ENCODE data around the gene HTR5A.

The HTR5A gene

GRCh38 chr7:155119801-155120382, 49.8 kb downstream of the HTR5A start:
- no peak overlapping the region for H3K27ac ChIP-seq (replicated peaks)
- TF ChIP-seq SPI1 (IDR thresholded peaks at IDR 0.05; ENCODE audit: borderline replicate concordance, low read depth) = no peak
- TF ChIP-seq, protein P1, sequence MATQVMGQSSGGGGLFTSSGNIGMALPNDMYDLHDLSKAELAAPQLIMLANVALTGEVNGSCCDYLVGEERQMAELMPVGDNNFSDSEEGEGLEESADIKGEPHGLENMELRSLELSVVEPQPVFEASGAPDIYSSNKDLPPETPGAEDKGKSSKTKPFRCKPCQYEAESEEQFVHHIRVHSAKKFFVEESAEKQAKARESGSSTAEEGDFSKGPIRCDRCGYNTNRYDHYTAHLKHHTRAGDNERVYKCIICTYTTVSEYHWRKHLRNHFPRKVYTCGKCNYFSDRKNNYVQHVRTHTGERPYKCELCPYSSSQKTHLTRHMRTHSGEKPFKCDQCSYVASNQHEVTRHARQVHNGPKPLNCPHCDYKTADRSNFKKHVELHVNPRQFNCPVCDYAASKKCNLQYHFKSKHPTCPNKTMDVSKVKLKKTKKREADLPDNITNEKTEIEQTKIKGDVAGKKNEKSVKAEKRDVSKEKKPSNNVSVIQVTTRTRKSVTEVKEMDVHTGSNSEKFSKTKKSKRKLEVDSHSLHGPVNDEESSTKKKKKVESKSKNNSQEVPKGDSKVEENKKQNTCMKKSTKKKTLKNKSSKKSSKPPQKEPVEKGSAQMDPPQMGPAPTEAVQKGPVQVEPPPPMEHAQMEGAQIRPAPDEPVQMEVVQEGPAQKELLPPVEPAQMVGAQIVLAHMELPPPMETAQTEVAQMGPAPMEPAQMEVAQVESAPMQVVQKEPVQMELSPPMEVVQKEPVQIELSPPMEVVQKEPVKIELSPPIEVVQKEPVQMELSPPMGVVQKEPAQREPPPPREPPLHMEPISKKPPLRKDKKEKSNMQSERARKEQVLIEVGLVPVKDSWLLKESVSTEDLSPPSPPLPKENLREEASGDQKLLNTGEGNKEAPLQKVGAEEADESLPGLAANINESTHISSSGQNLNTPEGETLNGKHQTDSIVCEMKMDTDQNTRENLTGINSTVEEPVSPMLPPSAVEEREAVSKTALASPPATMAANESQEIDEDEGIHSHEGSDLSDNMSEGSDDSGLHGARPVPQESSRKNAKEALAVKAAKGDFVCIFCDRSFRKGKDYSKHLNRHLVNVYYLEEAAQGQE (IDR thresholded peaks at IDR 0.05; ENCODE audit: insufficient replicate concordance, low read depth) = no peak
- TF ChIP-seq CTCF (IDR thresholded peaks at IDR 0.05; ENCODE audit: insufficient read depth, low read length) = no peak
- TF ChIP-seq GABPA (IDR thresholded peaks at IDR 0.05; ENCODE audit: low read depth) = no peak
- no peak for TF ChIP-seq POLR2AphosphoS5 (IDR thresholded peaks at IDR 0.05; ENCODE audit: low read depth)
- no peak for DNase-seq (ENCODE audit: low read depth in 1 of 2, low spot score in 1 of 2)
- no peaks in the 10 kb centered on the region for H3K27me3 ChIP-seq (ENCODE audit: insufficient read depth, poor library complexity, severe bottlenecking)
- no peak overlapping the region for H3K4me3 ChIP-seq (replicated peaks; ENCODE audit: insufficient read depth, low read length)

GRCh38 chr7:155120460-155120859, 50.3 kb downstream of the HTR5A start:
- DNase-seq (ENCODE audit: low read depth in 1 of 2, low spot score in 1 of 2) = no peak
- Histone ChIP-seq H3K4me3 (replicated peaks; ENCODE audit: insufficient read depth, low read length) (no peak overlapping the region), H3K27me3 (ENCODE audit: insufficient read depth, poor library complexity, severe bottlenecking) (no peaks in the 10 kb centered on the region), H3K27ac (replicated peaks) (no peak overlapping the region)
- TF ChIP-seq CTCF (IDR thresholded peaks at IDR 0.05; ENCODE audit: insufficient read depth, low read length) (no peak), GABPA (IDR thresholded peaks at IDR 0.05; ENCODE audit: low read depth) (no peak), SPI1 (IDR thresholded peaks at IDR 0.05; ENCODE audit: borderline replicate concordance, low read depth) (no peak), POLR2AphosphoS5 (IDR thresholded peaks at IDR 0.05; ENCODE audit: low read depth) (no peak)
- TF ChIP-seq, protein P1 (IDR thresholded peaks at IDR 0.05; ENCODE audit: insufficient replicate concordance, low read depth) = no peak

DNA sequence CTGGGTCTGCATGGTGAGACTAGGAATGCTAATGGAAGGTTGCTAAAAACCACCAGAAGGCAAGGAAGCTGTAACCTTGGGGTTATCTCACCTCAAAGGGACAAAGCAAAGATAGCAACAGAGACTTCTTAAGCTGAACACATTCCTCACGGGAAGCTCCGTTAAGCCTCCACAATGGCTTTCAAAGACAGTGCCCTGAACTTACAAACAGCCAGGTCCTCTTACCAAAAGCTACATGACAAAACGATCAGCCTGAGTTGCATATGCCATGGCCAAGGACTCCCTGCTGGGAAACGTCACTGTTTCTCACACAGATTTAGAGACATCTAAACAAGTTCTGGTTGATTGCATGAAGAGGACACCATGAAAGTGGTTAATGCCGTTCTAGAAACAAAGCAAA, 52.7 kb downstream of the HTR5A start:
- Histone ChIP-seq H3K27ac (replicated peaks) (no peak overlapping the region), H3K27me3 (ENCODE audit: insufficient read depth, poor library complexity, severe bottlenecking) (no peaks in the 10 kb centered on the region), H3K4me3 (replicated peaks; ENCODE audit: insufficient read depth, low read length) (no peak overlapping the region)
- no peak for DNase-seq (ENCODE audit: low read depth in 1 of 2, low spot score in 1 of 2)
- TF ChIP-seq CTCF (IDR thresholded peaks at IDR 0.05; ENCODE audit: insufficient read depth, low read length) = no peak

- no peak overlapping the region for H3K27ac ChIP-seq (replicated peaks)
- H3K4me3 ChIP-seq (replicated peaks; ENCODE audit: insufficient read depth, low read length) = no peak overlapping the region
- no peaks in the 10 kb centered on the region for H3K27me3 ChIP-seq (ENCODE audit: insufficient read depth, poor library complexity, severe bottlenecking)
- no peak for DNase-seq (ENCODE audit: low read depth in 1 of 2, low spot score in 1 of 2)
- TF ChIP-seq POLR2AphosphoS5 (IDR thresholded peaks at IDR 0.05; ENCODE audit: low read depth) (no peak), GABPA (IDR thresholded peaks at IDR 0.05; ENCODE audit: low read depth) (no peak)
- TF ChIP-seq, protein P1 (IDR thresholded peaks at IDR 0.05; ENCODE audit: insufficient replicate concordance, low read depth) = no peak
These were observed 53.3 kb downstream of the HTR5A start for GRCh38 chr7:155123413-155123812.
